Non-pigmented ciliary epithelial cell (primary cell): ENCODE results near the gene TLR9.
A peak's percentile ranks its signal among the peaks of the same experiment; 100 is the strongest.

Experiments used
- DNase-seq: peaks from one replicate; pipeline ENCODE4 v3.0.0-alpha.2; 2010; ENCODE audit warnings: low read depth

TLR9 gene

GRCh38 chr3:52217409-52217805 lies 8.0 kb downstream of the TLR9 start:
- DNase-seq = no peak

GRCh38 chr3:52216585-52217408 lies 8.6 kb downstream of the TLR9 start:
- peak; percentile 49 for DNase-seq

GRCh38 chr3:52215351-52215750 lies 10.1 kb downstream of the TLR9 start:
- no peak for DNase-seq

GRCh38 chr3:52213901-52214300 lies 11.5 kb downstream of the TLR9 start:
- no peak for DNase-seq

- no peak for DNase-seq
Observed at GRCh38 chr3:52213005-52213404, 12.4 kb downstream of the TLR9 start.

- no peak for DNase-seq
Observed at GRCh38 chr3:52211268-52211891, 14.1 kb downstream of the TLR9 start.

GRCh38 chr3:52210550-52211046 lies 14.8 kb downstream of the TLR9 start:
- DNase-seq = no peak

- DNase-seq = no peak
Observed at GRCh38 chr3:52210037-52210436, 15.4 kb downstream of the TLR9 start.

GRCh38 chr3:52208556-52208955 lies 16.9 kb downstream of the TLR9 start:
- no peak for DNase-seq

- DNase-seq = no peak
Observed at GRCh38 chr3:52205727-52206372, 19.6 kb downstream of the TLR9 start.

- DNase-seq = no peak
Observed at GRCh38 chr3:52204337-52205073, 20.9 kb downstream of the TLR9 start.

GRCh38 chr3:52203701-52204100 lies 21.7 kb downstream of the TLR9 start:
- no peak for DNase-seq

- DNase-seq = no peak
Observed at GRCh38 chr3:52202384-52203077, 22.9 kb downstream of the TLR9 start.

GRCh38 chr3:52200981-52201679 lies 24.3 kb downstream of the TLR9 start:
- DNase-seq = no peak

GRCh38 chr3:52198643-52199608 lies 26.5 kb downstream of the TLR9 start:
- no peak for DNase-seq

GRCh38 chr3:52197842-52198625 lies 27.4 kb downstream of the TLR9 start, which contains the start of gene ALAS1:
Gene ALAS1 (plus strand): TSS chr3:52198160. CDS start chr3:52199242, 1,082 bp downstream.
- no peak for DNase-seq

- DNase-seq = no peak
Observed at GRCh38 chr3:52197499-52197841, 28.0 kb downstream of the TLR9 start.

GRCh38 chr3:52196977-52197376 lies 28.5 kb downstream of the TLR9 start:
- no peak for DNase-seq

- no peak for DNase-seq
Observed at GRCh38 chr3:52195823-52196331, 29.6 kb downstream of the TLR9 start.
